Spleen (tissue), 7 donors: ENCODE measurements around the gene CGB5.

Experiments
- CTCF ChIP-seq, 11 experiments: fragments of 200-600 bp in 7 of 11; fragments of 450-650 bp in 4 of 11; sonication (generic) in 4 of 11; IDR thresholded peaks in 8 of 11; conservative IDR thresholded peaks in 3 of 11; 1 replicate in 7 of 11; 2 replicates in 4 of 11; pipeline versions ENCODE4 v1.4.0 to v1.8.0; 2016 to 2021; ENCODE audit warnings: antibody characterized with exemption in 11 of 11, inconsistent platforms in 4 of 11, mild to moderate bottlenecking in 1 of 11
- POLR2A ChIP-seq, 3 donors: fragments of 450-650 bp; IDR thresholded peaks; one replicate each; pipeline ENCODE4 v1.5.1; 2017; ENCODE audit warnings: antibody characterized with exemption in 3 of 3, mild to moderate bottlenecking in 1 of 3
- donor health status: DM: no; HTN: no; CAD: no; lungs with moderate emphysema.
- donor health status: DM: no; HTN: no; CAD: no.
- donor health status: DM: no; HTN: no; CAD: no.

- no peak for TF ChIP-seq POLR2A (IDR thresholded peaks at IDR 0.05)
- no peak for TF ChIP-seq CTCF (IDR thresholded peaks at IDR 0.05 in 8 of 11, conservative IDR thresholded peaks at IDR 0.05 in 3 of 11)
Observed at GRCh38 chr19:49064768-49065611, 21.3 kb downstream of the CGB5 start, which contains the start of gene NTF4.
